NCI-H146 treated with DMSO at 0.1 percent for 48 hours (cell line): ENCODE results near the gene FBXW8.
"Not testable (repeated sequence)": the region's sequence is repeated elsewhere in the genome, so short reads cannot be mapped to it uniquely, and the experiment has no call there.

Source experiments
- DNase-seq: peaks from one replicate; lab custom pipeline; 2025; ENCODE audit not compliant: unreplicated experiment; lab: John Stamatoyannopoulos, UW

The FBXW8 gene

DNA sequence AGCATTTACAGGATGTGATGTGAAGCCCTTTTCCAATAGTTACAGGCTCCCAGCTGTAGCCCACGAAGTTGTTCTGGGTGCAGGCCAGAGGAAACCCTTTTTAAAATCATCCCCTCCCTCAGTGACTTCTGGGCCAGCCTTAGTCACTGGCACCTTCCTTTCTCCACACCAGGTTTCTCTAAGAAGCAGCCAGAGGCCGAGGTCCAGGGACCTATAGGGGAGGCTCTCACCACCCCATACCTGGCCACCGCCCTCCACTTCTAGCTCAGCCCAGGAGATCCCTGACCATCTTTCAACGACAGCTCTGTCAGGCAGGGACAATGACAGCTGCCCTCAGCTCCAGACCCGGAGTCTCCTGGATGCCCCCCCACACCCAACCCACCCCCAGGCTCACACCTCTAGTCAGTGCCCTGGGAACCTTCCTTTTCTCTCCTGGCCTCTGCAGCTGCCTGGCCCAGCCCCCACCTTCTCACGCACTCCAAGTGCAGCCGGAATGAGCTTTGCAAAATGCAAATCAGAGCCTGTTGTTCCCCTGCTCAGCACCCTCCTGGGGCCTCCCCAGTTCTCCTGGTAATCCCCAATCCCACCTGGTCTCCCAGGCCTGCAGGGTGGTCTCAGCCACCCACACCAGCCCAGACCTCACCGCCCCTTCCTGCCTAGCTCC lies 141.8 kb downstream of the FBXW8 start:
- DNase-seq, result no peak

DNA sequence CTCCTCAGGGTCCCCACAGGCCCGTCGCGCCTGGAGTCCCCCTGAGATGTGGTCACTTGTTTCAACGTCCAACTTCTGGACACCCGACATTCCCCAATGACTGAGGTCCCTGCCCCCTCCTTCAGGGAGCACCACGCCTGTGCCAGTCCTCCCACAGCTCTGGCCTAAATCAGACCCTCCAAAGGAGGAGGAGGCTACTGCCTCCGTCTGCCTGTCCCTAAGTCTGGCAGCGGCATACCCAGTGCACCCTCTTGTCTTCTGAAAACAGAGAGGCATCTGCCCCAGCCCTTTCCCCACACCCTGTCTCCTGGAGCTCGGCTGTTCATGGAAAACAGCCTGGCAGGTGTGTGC lies 142.3 kb downstream of the FBXW8 start:
- DNase-seq, result no peak

DNA sequence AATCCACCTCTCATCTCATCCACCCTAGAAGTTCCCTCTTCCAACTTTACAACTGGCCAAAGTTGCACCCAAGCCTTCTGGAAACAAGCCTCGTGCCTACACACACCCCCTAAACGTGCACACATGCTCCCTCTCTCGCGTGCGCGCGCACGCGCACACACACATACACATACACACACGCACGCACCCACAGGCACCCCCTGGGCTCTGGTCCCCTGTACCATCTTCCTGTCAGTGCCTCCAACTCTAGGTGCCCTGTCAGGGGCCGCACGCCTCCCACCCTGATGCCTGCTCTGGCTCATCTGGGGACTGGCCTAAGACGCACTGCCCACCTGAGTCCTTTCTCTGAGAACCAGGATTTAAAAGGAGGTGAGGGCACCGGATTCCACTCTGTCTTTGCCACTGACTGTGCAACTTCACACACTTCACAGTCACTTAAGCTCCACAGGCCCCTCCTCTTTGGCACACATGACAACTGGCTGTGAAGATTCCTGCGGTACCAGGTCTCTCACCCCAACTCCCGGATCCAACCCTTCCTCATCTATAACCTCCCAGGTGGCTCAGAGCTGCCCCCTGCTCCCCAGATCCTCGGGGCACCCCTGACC lies 142.9 kb downstream of the FBXW8 start:
- no peak for DNase-seq

DNA sequence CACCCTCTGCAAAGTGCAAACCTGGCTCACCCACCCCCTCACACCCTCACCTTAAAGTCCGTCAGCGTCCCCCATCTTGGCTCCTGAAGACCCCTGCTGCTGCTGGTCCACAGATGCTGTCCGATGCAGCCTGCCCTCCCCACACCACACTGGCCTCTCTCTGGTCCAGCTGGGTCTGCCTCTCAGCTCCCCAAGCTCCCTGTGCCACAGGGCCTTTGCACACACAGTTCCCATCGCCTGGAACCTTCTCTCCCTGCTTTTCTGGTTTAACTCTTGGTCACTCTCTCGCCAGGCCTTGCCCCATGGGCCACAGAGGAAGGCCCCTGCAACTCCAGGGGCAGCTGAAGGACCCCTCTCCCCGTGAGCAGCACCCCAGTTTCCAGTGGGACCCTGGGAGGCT lies 143.5 kb downstream of the FBXW8 start:
- no peak for DNase-seq

DNA sequence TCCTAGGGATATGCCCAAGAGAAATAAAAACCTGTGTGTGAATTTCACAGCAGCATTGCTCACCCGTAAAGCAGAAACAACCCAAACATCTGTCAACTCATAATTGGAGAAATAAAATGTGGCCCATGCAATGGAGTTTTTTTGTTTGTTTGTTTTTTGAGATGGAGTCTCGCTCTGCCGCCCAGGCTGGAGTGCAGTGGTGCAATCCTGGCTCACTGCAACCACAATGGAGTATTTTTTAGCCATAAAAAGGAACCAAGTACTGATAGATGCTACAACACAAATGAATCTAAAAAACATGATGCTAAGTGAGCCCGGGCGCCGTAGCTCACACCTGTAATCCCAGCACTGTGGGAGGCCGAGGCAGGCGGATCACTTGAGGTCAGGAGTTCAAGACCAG lies 146.9 kb downstream of the FBXW8 start:
- DNase-seq, result not testable (repeated sequence)

DNA sequence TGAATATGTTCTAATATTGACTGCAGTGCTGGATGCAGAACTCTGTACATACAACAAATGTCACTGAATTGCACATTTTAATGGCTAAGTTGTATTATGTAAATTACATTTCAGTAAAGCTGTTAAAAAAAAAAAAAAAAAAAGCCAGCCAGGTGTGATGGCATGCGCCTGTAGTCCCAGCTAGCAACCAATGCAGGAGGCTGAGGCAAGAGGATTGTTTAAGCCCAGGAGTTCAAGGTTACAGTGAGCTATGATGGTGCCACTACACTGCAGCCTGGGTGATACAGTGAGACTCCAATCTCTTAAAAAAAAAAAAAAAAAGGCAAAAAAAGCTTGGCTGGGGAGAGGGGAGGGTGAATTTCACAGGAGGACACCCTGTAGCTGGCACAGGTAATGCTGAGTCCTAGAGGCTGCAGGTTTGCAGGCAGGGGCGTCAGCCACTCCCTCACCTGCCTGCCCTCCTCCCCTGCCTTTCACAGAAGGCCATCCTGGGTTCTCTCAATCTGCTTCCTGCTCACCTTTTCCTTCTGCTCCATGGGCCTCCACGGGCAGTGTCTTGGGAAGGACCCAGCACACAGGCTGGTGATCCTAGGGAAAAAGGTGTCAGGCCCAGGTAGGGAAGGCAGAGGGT lies 147.8 kb downstream of the FBXW8 start:
- DNase-seq, result no peak

DNA sequence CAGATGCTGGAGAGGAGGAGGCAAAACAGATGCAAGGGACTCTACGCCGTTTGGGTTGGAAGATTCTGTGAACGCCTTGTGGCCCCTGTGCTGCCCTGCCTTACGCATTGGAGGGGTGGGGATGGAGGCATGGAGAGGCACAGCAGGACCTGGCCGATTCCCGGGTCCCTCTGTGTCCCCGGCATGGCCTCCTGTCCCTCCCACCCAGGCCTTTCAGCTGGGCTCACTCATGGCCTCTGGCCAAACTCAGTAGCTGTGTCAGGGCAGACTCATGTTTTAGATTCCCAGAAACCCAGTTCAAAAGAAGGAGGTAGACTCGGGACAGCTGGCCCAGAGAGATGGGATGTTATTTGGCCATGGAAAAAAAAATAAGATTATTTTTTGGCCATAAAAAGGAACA lies 148.4 kb downstream of the FBXW8 start:
- no peak for DNase-seq

DNA sequence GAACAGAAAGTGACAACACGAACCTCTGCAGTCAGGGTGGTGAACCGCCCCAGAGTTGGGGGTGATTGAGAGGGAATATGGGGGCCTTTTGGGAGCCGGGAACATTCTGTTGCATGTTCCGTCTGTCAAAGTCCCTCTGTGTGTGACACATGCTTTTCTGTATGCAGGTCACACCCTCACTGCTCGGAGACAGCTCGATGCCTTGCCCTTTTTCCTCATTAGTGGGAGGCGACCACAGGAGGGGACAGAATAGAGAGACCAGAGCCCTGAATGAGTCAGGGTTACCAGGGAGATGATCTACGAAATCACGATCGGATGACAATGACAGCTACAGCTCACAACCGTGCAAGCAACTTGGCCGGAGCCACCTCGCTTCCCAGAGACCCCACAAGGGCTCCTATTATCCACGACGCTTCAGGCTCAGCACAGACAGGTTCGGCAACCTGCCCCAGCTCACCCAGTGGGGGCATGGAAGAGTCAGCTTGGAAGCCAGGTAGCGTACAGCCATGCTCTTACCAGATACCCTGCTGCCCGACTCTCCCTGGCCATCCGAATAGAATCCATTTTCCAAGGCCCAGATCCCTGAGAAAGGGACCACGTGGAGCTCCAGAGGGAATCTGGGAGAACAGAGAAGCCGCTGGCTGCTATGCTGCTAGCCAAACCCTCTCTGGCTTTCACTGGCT lies 149.6 kb downstream of the FBXW8 start:
- no peak for DNase-seq

DNA sequence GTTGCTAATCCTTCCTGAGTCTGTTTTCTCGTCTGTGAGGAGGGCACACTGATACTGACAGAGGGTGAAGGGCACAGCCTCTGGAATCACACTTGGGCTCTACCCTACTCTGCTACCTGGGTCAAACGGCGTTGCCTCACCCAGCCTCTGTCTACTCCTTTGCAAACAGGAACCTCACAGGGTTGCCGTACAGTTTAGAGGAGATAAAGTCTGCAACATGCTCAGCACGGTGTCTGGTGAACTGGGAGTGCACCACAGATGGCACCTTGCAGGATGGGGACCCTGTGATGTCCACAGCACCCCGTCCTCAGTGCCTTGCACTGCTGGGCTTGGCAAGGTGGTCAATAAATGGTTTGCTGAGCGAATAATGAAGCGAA lies 150.2 kb downstream of the FBXW8 start:
- DNase-seq, result no peak

DNA sequence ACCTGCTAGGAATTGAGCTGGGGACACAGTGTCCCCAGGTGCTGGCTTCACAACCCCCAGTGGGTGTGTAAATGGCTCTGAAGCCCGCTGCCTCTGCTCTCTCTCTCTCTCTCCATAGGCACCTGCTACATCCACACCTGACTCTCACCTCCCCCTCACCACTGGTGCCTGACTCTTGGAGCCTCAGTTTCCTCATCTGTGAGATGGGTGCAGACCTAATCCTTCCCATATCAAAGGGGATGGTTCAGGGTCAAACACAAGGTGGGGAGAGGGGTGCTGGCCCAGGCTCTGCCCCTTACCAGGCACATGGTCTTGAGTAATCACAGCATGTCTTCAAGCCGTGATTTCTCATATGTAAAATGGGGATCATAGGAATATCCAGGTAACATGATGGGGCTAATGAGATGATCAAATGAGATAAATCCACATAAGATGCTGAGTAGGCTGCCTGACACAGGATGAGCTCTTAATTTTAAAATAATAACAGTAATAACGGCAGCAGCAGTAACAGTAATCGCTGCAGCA lies 150.9 kb downstream of the FBXW8 start:
- no peak for DNase-seq

DNA sequence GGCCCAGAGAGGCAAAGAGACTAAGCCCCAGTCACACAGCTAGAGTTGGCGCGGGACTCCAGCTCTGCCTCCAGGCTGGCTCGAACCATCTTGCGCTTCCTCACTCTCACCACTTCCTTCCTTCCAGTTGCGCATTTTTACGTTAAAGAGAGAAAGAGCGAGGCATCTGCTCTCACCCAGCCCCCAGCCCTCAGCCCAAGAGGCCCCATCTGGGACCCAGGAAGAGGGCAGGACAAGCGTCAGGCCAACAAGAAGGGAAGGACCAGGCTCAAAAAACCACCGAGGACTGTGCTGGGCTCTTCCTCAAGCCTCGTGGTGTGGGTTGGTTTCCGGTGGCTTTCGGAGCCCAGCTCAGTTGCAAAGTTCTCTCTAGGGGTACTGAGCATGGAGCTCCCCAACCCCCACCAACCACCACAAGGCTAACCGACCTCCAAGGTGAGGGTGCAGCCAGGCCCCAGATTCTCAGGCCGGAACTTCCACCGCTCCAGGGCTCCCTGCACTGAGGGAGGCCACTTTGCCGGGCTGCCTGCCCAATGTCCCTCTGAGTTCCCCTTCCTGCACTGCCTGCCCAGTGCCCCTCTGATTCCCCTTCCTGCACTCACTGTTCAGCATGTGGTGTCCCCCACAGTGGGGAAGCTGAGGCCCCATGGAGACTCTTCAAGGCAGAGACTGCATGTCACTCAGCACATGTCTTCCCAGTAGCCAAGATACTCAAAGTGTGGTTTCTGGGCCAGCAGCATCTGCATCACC lies 152.6 kb downstream of the FBXW8 start:
- no peak for DNase-seq

DNA sequence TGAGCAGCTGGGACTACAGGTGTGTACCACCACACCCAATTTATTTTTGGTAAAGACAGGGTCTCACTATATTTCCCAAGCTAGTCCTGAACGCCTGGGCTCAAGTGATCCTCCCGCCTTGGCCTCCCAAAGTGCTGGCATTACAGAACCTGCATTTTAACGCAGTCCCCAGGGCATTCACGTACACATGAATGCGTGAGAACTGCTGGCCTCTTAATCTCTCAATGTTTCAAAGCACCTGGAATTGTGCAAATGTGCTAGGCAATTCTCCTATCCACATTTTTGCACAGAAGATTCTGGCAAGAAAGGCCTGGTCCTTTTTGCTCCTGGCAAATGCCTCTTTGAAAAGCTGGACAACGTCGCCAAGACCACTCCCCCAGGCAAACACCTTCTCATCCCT lies 153.3 kb downstream of the FBXW8 start:
- no peak for DNase-seq

DNA sequence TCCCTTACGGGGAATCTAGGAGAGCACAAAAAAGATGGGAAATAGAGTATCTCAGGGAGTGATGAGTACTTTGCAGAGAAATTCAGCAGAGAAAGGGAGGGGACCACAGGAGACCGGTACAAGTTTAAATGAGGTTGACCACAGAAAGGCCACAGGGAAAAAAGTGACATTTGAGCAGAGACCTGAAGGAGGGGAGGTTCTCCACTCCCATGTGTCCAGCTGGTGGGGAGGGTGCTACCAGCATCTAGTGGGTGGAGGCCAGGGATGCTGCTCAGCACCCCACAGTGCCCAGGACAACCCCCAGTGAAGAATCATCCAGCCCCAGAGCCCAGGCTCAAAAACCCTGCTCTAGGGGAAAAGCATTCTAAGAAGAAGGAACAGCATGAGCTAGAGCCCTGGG lies 153.8 kb downstream of the FBXW8 start:
- DNase-seq, result no peak

DNA sequence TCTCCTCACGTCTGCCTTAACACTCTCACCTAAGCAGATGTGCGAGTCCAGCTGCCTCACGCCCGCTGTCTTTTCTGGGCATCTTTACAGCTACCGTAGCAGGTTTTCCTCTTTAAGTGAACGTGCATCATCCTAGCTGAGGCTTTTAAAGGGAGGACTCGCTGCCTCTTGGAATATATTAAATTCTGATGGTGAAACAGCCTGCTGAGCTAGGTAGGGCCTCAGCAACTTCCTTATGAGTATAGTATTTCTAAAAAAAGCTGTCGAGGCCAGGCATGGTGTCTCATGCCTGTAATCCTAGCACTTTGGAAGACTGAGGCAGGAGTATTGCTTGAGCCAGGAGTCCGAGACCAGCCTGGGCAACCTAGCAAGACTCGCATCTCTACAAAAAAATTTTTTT lies 156.3 kb downstream of the FBXW8 start:
- no peak for DNase-seq

DNA sequence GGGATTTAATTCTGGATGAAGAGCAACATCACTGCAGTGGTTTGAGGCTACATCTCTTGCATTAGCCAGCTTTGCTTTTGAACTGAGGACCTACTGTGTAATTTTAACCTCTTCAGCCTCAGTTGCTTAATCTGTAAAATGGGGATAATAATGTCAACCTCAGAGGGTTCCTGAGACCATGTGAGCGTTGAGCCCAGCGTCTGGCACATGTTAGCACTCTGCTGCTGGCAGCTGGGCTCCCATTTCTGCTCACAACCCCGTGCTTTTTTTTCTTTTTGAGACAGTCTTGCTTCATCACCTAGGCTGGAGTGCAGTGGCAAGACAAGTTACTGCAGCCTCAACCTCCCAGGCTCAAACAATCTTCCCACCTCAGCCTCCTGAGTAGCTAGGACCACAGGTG lies 156.9 kb downstream of the FBXW8 start:
- DNase-seq, result no peak

DNA sequence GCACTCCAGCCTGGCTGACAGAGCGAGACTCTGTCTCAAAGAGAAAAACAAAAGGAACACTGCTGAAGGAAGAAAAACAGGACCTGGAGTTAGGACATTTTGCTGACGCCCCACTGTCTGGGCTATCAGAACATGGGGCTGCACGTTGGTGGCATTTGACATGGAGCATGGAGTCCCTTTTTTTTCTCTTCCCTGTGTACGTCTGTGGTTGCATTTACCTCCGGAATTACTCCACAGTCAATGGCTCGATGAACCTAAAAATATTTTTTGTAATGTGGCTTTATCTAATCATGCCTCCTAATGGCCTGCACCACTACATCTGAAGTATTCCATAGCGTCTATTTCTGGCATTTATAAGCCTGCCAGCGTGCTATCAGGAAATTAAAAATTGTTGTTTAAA lies 157.7 kb downstream of the FBXW8 start:
- DNase-seq, result no peak

DNA sequence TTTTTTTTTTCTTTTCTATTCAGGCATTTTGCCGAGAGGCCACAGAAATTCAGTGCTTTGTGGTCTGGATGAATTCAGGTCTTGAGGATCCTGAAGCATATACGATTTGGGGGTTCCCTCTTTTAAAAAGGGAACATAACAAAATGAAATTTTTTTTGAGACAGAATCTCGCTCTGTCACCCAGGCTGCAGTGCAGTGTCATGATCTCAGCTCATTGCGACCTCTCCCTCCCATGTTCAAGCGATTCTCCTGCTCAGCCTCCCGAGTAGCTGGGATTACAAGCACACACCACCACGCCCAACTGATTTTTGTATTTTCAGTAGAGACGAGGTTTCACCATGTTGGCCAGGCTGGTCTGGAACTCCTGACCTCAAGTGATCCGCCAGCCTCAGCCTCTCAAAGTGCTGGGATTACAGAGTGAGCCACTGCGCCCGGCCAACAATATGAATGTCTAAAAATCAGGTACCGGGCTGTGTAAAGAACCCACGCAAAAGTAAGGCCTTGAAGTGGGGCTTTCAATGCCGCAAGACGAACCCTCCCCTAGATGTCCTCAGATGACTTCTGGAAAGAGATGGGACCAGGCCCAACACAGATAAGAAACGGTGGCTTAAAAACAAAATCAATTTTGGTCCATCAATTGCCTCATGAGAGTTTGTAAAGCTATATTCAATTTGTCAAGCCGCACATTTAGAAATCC lies 158.5 kb downstream of the FBXW8 start:
- DNase-seq, result no peak

DNA sequence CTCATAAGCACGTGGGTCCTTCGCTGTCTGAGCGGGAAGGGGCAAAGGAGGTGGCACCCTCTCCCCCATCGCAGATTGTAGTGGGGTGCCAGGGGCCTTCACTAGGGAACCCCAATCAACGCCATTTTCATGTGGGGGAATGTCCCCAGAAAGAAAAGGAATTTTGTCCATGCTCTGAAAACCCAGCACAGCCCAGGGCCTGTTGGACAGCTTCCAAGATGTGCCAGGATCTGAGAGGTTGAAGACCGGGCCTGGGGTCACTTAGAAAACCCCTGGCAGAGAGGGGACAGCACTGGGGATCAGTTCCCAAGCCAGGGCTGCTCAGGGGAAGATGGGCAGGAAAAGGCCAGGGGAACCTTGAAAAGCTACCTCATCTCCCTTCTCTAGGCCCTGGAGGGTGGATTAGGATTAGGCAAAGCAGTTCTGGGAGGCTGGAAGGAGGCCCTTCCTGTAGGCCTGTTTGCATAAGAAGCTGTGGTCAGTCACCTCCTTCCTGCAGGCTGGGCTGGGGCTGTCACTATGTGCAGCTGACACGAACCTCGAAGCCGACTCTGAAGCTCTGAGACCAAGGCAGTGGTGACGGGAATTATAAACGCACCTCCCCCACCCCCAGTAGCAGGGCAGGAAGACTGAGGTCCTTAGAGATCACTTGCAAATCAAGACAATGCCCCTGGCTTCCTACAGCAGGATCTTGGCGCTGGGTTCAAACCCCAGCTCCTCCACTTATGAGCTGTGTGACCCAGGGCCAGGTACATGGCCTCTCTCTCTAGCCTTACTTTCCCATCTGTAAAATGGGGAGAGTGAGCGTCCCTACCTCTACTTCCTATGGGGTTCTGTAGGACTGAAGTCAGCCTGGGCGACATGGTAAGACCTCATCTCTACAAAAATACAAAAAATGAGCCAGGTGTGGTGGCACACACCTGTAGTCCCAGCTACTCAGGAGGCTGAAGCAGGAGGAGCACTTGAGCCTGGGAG lies 159.5 kb downstream of the FBXW8 start:
- no peak for DNase-seq

DNA sequence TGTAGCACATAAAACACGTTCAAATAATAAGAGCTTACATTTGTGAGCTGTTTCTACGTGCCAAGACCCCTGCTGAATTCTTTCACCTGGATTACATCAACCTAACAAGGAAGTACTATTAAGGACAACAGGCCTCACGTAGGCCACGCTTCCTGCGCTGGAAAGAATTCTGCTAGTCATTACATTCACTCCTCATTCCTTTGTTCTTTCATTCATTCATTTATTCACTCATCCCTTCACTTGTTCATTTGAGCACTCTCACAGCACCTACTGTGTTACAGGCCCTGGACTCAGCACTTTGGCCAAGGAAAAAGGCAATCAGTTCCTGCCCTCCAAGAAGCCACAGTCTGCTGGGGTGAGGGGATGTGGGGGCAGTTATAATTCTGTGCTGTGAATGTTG lies 160.3 kb downstream of the FBXW8 start:
- no peak for DNase-seq

DNA sequence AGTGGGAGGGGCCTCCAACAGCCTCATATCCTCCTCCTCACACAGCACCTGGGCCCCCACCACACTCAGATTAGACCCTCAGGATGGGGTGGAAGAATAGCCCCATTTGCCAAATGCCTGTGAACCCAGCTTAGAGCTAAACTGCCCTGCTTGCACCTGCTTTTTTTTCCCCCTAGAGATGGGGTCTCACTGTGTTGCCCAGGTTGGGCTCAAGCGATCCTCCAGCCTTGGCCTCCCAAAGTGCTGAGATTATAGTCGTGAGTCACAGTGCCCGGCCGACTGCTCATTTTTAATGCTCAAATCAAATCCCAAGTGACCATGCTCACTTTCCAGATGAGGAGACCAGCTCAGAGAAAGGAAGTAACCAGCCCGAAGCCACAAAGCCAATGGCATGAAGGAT lies 161.4 kb downstream of the FBXW8 start:
- DNase-seq, result no peak
